Fibroblast of lung (primary cell): ENCODE data around the gene MXRA8. TPM values are rescaled to one million over a fixed set of nuclear protein-coding genes. Genes with fewer than 3 reads are reported as not detected.

Source experiments
- DNase-seq, 2 donors: peaks; one replicate each; pipeline versions ENCODE4 v3.0.0 to v3.0.0-alpha.2; 2010; ENCODE audit warnings: low read depth in 2 of 2
- H2AFZ ChIP-seq: 2 replicates; pipeline ENCODE4 v1.5.1; 2012; ENCODE audit warnings: low read length, control low read depth, inconsistent platforms
- H3K27ac ChIP-seq: 2 replicates; pipeline ENCODE4 v1.5.1; 2011; ENCODE audit warnings: low read length, control low read depth; ENCODE audit not compliant: insufficient read depth
- H3K27me3 ChIP-seq: 2 replicates; pipeline ENCODE4 v1.5.1; 2011; ENCODE audit warnings: mild to moderate bottlenecking, low read length; ENCODE audit not compliant: control insufficient read depth, insufficient read depth
- H3K36me3 ChIP-seq: 2 replicates; pipeline ENCODE4 v1.5.1; 2011; ENCODE audit warnings: low read length; ENCODE audit not compliant: control insufficient read depth, insufficient read depth
- H3K4me1 ChIP-seq: 2 replicates; pipeline ENCODE4 v1.5.1; 2011; ENCODE audit warnings: low read length; ENCODE audit not compliant: control insufficient read depth, insufficient read depth; ENCODE audit errors: extremely low read depth
- H3K4me2 ChIP-seq: 2 replicates; pipeline ENCODE4 v1.5.1; 2011; ENCODE audit warnings: low read length, control low read depth; ENCODE audit not compliant: insufficient read depth; ENCODE audit errors: extremely low read depth
- H3K4me3 ChIP-seq, 4 experiments: fragments of 200-600 bp in 1 of 4; sonication (generic) in 1 of 4; replicated peaks in 1 of 4; 2 replicates each; pipeline ENCODE4 v1.5.1; 2011 to 2016; ENCODE audit warnings: low read length in 4 of 4, low read depth in 3 of 4, mild to moderate bottlenecking in 3 of 4, control low read depth in 2 of 4, inconsistent platforms in 1 of 4, mixed read lengths in 1 of 4; ENCODE audit not compliant: insufficient read depth in 1 of 4; ENCODE audit errors: control extremely low read depth in 1 of 4
- H3K79me2 ChIP-seq: 2 replicates; pipeline ENCODE4 v1.5.1; 2012; ENCODE audit warnings: mild to moderate bottlenecking, low read length, inconsistent platforms; ENCODE audit not compliant: control insufficient read depth, insufficient read depth
- H3K9ac ChIP-seq: 2 replicates; pipeline ENCODE4 v1.5.1; 2011; ENCODE audit warnings: mild to moderate bottlenecking, low read length, control low read depth; ENCODE audit not compliant: insufficient read depth
- H3K9me3 ChIP-seq: 2 replicates; pipeline ENCODE4 v1.5.1; 2012; ENCODE audit warnings: low read depth, low read length; ENCODE audit not compliant: control insufficient read depth, insufficient read depth
- H4K20me1 ChIP-seq: 2 replicates; pipeline ENCODE4 v1.5.1; 2011; ENCODE audit warnings: low read length; ENCODE audit not compliant: control insufficient read depth, insufficient read depth; ENCODE audit errors: extremely low read depth
- CTCF ChIP-seq, 2 donors: IDR thresholded peaks in 1 of 2; conservative IDR thresholded peaks in 1 of 2; 1 replicate in 1 of 2; 2 replicates in 1 of 2; pipeline ENCODE4 v1.5.1; 2011 to 2012; ENCODE audit warnings: low read length in 2 of 2, control low read depth in 1 of 2, inconsistent platforms in 1 of 2, low read depth in 1 of 2, mild to moderate bottlenecking in 1 of 2
- EZH2 ChIP-seq: IDR thresholded peaks from 2 replicates; pipeline ENCODE4 v1.5.1; 2012; ENCODE audit warnings: low read length, control low read depth, mild to moderate bottlenecking; ENCODE audit errors: missing control alignments
- polyA plus RNA-seq, 2 donors: library from polyadenylated mRNA; depleted of rRNA in 1 of 2; stranded (reverse) in 1 of 2; unstranded in 1 of 2; fragments of >200 nt; gene quantifications; 2 replicates each; pipeline ENCODE4 v1.2.1, GENCODE V29; 2011 to 2012; ENCODE audit warnings: missing spikeins in 1 of 2
- total RNA-seq: library from RNA; depleted of rRNA; stranded (reverse); fragments of >200 nt; gene quantifications from 2 replicates; pipeline ENCODE4 v1.2.1, GENCODE V29; 2014

Gene MXRA8
- total and polyA plus RNA-seq, 2 donors (not counting 1 experiment from before 2014, with no cell fraction given), result 205 to 397 TPM

DNA sequence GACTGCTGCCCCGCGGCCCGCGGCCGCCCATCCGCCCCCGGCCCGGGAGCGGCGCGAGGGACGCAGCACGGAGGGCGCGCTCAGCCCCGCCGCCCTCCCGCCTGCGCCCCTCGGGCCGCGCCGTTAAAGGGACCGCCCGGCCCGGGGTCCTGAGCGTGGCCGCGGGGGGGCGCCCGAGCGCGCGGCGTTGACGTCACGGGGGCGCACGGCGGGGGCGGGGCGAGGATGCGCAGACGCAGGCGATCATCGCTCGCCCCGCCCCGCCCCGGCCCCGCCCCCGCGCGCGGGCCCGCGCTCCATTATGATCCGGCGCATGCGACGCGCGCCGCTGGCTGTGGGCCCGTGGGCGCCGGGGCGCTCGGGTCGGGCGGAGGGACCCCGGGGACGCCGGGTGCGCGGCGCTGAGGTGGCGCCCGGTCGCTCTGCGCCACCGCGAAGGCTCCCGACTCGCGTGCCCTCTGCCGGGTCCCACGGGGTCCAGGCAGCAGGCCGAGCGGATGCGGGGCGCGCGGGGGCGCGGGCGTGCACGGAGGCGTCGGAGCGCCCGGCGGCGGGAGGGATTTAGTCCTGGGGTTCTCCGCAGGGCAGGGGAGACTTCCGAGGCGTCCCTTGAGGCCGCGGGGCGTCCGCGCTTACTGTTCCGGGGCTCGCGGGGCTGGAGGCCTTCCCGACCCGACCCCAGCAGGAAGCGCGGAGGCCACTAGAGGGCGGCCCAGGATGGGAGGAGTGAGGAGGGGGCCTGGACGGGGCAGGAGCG lies 8.9 kb downstream of the MXRA8 start, which contains the start of gene DVL1:
Gene DVL1 (minus strand): TSS at position 163 of the 757 bp plus-strand sequence. CDS start 353 bp downstream, outside the sequence.
- Histone ChIP-seq H4K20me1 (no peaks in the 10 kb centered on the region), H3K9ac (peak within 1 kb of the TSS; percentile 69), H3K4me2 (peak within 1 kb of the TSS; percentile 89), H3K36me3 (peaks cover 20% of the 10 kb centered on the region), H3K4me1 (peaks cover 42% of the 10 kb centered on the region), H3K27ac (peak within 1 kb of the TSS; percentile 66), H3K9me3 (no peaks in the 10 kb centered on the region), H3K4me3 (peak within 1 kb of the TSS; percentile 74 to 82 (median 78)), H3K79me2 (peaks cover 69% of the 10 kb centered on the region), H3K27me3 (no peaks in the 10 kb centered on the region), H2AFZ (no peak within 1 kb of the TSS)
- DNase-seq, result peak; percentile 62 to 77
- TF ChIP-seq EZH2, result no peak
- TF ChIP-seq CTCF (conservative IDR thresholded peaks at IDR 0.05 in 1 of 2, IDR thresholded peaks at IDR 0.05 in 1 of 2; ENCODE audit: low read depth in 1 of 2, low read length in 2 of 2), result peak; percentile 8 to 28

DNA sequence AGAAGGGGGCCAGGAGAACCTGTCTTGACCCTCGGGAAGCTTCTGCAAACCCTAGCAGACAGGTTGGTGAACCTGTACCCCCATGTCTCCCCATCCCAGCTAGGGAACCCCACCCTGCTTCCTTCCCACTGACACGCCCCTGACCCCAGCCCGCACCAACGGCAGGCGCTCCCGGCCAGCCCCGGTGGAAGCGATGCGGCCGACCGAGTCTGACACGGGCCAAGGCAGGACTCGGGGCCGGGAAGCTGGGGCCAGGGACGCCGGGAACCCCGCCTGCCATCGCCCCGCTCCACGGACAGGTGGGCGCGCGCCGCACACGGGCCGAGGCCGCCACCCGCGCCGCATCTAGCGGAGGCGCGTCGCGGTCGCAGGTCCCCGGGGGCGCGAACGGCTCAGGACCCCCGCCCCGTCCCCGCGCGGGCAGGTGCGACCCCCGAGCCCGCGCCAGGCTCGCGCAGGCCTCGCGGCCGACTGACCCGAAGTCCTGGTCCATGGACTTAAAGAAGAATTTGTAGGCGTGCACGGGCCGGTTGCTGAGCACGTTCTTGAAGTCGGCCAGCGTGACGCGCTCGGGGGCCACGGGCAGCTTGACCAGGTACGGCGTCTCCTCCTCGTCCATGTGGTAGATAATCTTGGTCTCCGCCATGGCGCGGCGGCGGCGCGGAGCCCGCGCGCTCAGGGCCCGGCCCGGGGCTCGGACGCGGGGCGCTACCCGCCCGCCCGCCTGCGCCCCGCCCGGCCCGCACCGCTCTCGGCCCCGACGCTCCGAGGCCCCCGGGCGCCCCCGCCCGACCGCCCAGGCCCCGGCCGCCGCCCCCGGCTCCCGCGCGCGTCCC lies 9.7 kb downstream of the MXRA8 start:
- Histone ChIP-seq H4K20me1 (no peaks in the 10 kb centered on the region), H3K79me2 (peaks cover 69% of the 10 kb centered on the region)
- peak; percentile 49 to 54 for DNase-seq

More for the DNA sequence above, 9.7 kb downstream of the MXRA8 start:
- Histone ChIP-seq H3K4me3 (peak overlapping the region; percentile 74 to 82 (median 78)), H3K9me3 (no peaks in the 10 kb centered on the region), H3K27ac (peak overlapping the region; percentile 66), H3K36me3 (peaks cover 12% of the 10 kb centered on the region), H3K4me1 (peaks cover 40% of the 10 kb centered on the region), H2AFZ (no peak overlapping the region), H3K9ac (peak overlapping the region; percentile 69), H3K4me2 (peak overlapping the region; percentile 89), H3K27me3 (no peaks in the 10 kb centered on the region)
- TF ChIP-seq CTCF (conservative IDR thresholded peaks at IDR 0.05 in 1 of 2, IDR thresholded peaks at IDR 0.05 in 1 of 2; ENCODE audit: low read depth in 1 of 2, low read length in 2 of 2), result no peak
- TF ChIP-seq EZH2, result no peak
